SU-DHL-6 (cell line): ENCODE results near the gene TSGA10.
A peak's percentile ranks its signal among the peaks of the same experiment; 100 is the strongest.

Source experiments
- H2AFZ ChIP-seq: fragments of 200-600 bp; sonication (generic); 2 replicates; pipeline ENCODE4 v1.6.1; 2014; ENCODE audit warnings: low read depth, mild to moderate bottlenecking, moderate library complexity, mixed read lengths, antibody characterized with exemption, low read length; ENCODE audit not compliant: severe bottlenecking
- H3F3A ChIP-seq: fragments of 200-600 bp; shearing (Covaris generic); 2 replicates; pipeline ENCODE4 v1.6.0; 2016; ENCODE audit warnings: antibody characterized with exemption, mild to moderate bottlenecking; ENCODE audit not compliant: insufficient read depth
- H3K27ac ChIP-seq: fragments of 200-600 bp; sonication (generic); 2 replicates; pipeline ENCODE4 v1.5.1; 2016; ENCODE audit warnings: low read depth, mild to moderate bottlenecking, low read length, moderate library complexity, mixed read lengths
- H3K27me3 ChIP-seq: fragments of 200-600 bp; sonication (generic), shearing (Covaris generic); 2 replicates; pipeline ENCODE4 v1.6.0; 2014; ENCODE audit warnings: mild to moderate bottlenecking, low read length
- H3K36me3 ChIP-seq: fragments of 200-600 bp; sonication (generic); 2 replicates; pipeline ENCODE4 v1.6.1; 2014; ENCODE audit warnings: mild to moderate bottlenecking, low read length, mixed read lengths
- H3K4me2 ChIP-seq: fragments of 300-600, 200-600 bp; shearing (Covaris generic), sonication (generic); 2 replicates; pipeline ENCODE4 v1.6.0; 2014; ENCODE audit warnings: low read length, low read depth, mild to moderate bottlenecking; ENCODE audit not compliant: poor library complexity, severe bottlenecking
- H3K4me3 ChIP-seq: fragments of 200-600 bp; sonication (generic); 2 replicates; pipeline ENCODE4 v1.5.1; 2014; ENCODE audit warnings: antibody characterized with exemption, low read length, mild to moderate bottlenecking, mixed read lengths; ENCODE audit not compliant: insufficient read depth, poor library complexity, severe bottlenecking
- H3K79me2 ChIP-seq: fragments of 200-600 bp; sonication (generic); 2 replicates; pipeline ENCODE4 v1.6.1; 2014; ENCODE audit warnings: mild to moderate bottlenecking, low read length, moderate library complexity; ENCODE audit not compliant: insufficient read depth
- H3K9ac ChIP-seq: fragments of 200-600 bp; sonication (generic); 2 replicates; pipeline ENCODE4 v1.7.0; 2014; ENCODE audit warnings: mild to moderate bottlenecking, low read length
- H3K9me2 ChIP-seq: fragments of 200-600 bp; sonication (generic); replicated peaks from 2 replicates; pipeline ENCODE4 v1.6.1; 2014; ENCODE audit warnings: low read length; ENCODE audit not compliant: insufficient read depth
- H3K9me3 ChIP-seq: fragments of 200-600 bp; sonication (generic); 2 replicates; pipeline ENCODE4 v1.6.1; 2014; ENCODE audit warnings: low read length, mixed read lengths; ENCODE audit not compliant: insufficient read depth
- H4K20me1 ChIP-seq: fragments of 200-600 bp; sonication (generic); 2 replicates; pipeline ENCODE4 v1.6.1; 2014; ENCODE audit warnings: low read depth, mild to moderate bottlenecking, antibody characterized with exemption, low read length, moderate library complexity, mixed read lengths
- EZH2phosphoT487 ChIP-seq: fragments of 200-600 bp; sonication (generic), shearing (Covaris generic); conservative IDR thresholded peaks from 2 replicates; pipeline ENCODE4 v1.6.1; 2018; ENCODE audit warnings: mild to moderate bottlenecking, antibody characterized with exemption, low read length, moderate library complexity, mixed read lengths
- TF ChIP-seq, protein P1 (sequence below): fragments of 200-600 bp; sonication (generic); IDR thresholded peaks from one replicate; pipeline ENCODE4 v1.5.1; 2017; ENCODE audit warnings: antibody characterized with exemption, mild to moderate bottlenecking, low read length, moderate library complexity; ENCODE audit not compliant: insufficient read depth, poor library complexity, severe bottlenecking

The TSGA10 gene

DNA sequence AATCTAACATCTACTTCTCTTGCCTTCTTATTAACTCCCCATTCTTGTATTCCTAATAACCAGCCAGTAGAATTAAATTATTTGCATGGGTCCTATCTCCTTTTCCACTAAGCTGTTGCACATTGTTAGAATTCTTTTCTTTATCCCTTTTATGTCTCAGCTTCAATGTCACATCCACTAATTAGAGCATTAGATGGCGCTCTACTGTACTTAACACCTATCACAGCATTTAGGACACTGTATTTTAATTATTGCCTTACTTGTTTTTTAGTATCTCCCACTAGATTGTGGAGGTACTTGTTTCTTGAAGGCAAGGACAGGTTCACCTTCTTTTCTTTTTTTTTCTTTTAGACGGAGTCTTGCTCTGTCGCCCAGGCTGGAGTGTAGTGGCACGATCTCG lies 3.9 kb upstream of the TSGA10 start:
- H3K27ac ChIP-seq: no peak overlapping the region
- H3K9me3 ChIP-seq: no peaks in the 10 kb centered on the region
- no peak overlapping the region for H2AFZ ChIP-seq
- TF ChIP-seq, protein P1, sequence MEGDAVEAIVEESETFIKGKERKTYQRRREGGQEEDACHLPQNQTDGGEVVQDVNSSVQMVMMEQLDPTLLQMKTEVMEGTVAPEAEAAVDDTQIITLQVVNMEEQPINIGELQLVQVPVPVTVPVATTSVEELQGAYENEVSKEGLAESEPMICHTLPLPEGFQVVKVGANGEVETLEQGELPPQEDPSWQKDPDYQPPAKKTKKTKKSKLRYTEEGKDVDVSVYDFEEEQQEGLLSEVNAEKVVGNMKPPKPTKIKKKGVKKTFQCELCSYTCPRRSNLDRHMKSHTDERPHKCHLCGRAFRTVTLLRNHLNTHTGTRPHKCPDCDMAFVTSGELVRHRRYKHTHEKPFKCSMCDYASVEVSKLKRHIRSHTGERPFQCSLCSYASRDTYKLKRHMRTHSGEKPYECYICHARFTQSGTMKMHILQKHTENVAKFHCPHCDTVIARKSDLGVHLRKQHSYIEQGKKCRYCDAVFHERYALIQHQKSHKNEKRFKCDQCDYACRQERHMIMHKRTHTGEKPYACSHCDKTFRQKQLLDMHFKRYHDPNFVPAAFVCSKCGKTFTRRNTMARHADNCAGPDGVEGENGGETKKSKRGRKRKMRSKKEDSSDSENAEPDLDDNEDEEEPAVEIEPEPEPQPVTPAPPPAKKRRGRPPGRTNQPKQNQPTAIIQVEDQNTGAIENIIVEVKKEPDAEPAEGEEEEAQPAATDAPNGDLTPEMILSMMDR: no peak
- TF ChIP-seq EZH2phosphoT487: no peak
- no peak overlapping the region for H3K9ac ChIP-seq
- H3K9me2 ChIP-seq: no peaks in the 10 kb centered on the region
- H3F3A ChIP-seq: 0 out of 2 replicates have a peak, but pooled peaks cover 4% of the 10 kb centered on the region
- no peak overlapping the region for H3K4me3 ChIP-seq
- H3K79me2 ChIP-seq: peaks cover 20% of the 10 kb centered on the region; the same call in 1 of the 2 replicates
- no peaks in the 10 kb centered on the region for H3K27me3 ChIP-seq
- no peaks in the 10 kb centered on the region for H4K20me1 ChIP-seq
- H3K36me3 ChIP-seq: no peaks in the 10 kb centered on the region
- no peak overlapping the region for H3K4me2 ChIP-seq

GRCh38 chr2:99156891-99157290 lies 2.1 kb upstream of the TSGA10 start:
- Histone ChIP-seq H3K27ac (no peak overlapping the region), H3F3A (0 out of 2 replicates have a peak, but pooled peaks cover 4% of the 10 kb centered on the region), H3K9ac (no peak overlapping the region), H3K36me3 (no peaks in the 10 kb centered on the region), H3K9me2 (no peaks in the 10 kb centered on the region), H3K4me2 (peak overlapping the region; percentile 9), H4K20me1 (no peaks in the 10 kb centered on the region), H3K4me3 (no peak overlapping the region), H3K9me3 (no peaks in the 10 kb centered on the region), H3K27me3 (no peaks in the 10 kb centered on the region), H3K79me2 (peaks cover 36% of the 10 kb centered on the region; the same call in 1 of the 2 replicates), H2AFZ (no peak overlapping the region)
- TF ChIP-seq, protein P1: no peak
- TF ChIP-seq EZH2phosphoT487: no peak

- Histone ChIP-seq H3K79me2 (peaks cover 41% of the 10 kb centered on the region; the same call in 1 of the 2 replicates), H3K27ac (peak overlapping the region; percentile 75), H3K27me3 (no peaks in the 10 kb centered on the region), H3F3A (0 out of 2 replicates have a peak, but pooled peaks cover 6% of the 10 kb centered on the region), H3K9ac (peak overlapping the region; percentile 76), H3K4me3 (peak overlapping the region; percentile 91), H2AFZ (peak overlapping the region; percentile 95), H3K9me2 (no peaks in the 10 kb centered on the region), H3K4me2 (peak overlapping the region; percentile 93), H3K36me3 (no peaks in the 10 kb centered on the region), H4K20me1 (no peaks in the 10 kb centered on the region), H3K9me3 (no peaks in the 10 kb centered on the region)
- no peak for TF ChIP-seq EZH2phosphoT487
- TF ChIP-seq, protein P1: no peak
Measured at GRCh38 chr2:99153921-99154604, 679 bp downstream of the TSGA10 start.
